Thyroid gland (tissue), 4 donors: ENCODE measurements around the gene TANC2. TPM values are rescaled to one million over a fixed set of nuclear protein-coding genes. Genes with fewer than 3 reads are reported as not detected.
A peak's percentile ranks its signal among the peaks of the same experiment; 100 is the strongest.

Experiments
- DNase-seq, 2 donors: peaks; one replicate each; pipeline ENCODE4 v3.0.0-alpha.2; 2019
- H3K27ac ChIP-seq, 3 donors: fragments of 200-600 bp; sonication (generic); 1 replicate in 2 of 3; 2 replicates in 1 of 3; pipeline ENCODE4 v1.5.1; 2016 to 2019; ENCODE audit warnings: mild to moderate bottlenecking in 1 of 3, moderate library complexity in 1 of 3
- H3K27me3 ChIP-seq: fragments of 200-600 bp; sonication (generic); one replicate; pipeline ENCODE4 v1.5.1; 2019
- H3K36me3 ChIP-seq, 2 donors: fragments of 200-600 bp; sonication (generic); one replicate each; pipeline ENCODE4 v1.5.1; 2016 to 2019
- H3K4me1 ChIP-seq, 2 donors: fragments of 200-600 bp; sonication (generic); one replicate each; pipeline ENCODE4 v1.5.1; 2017 to 2019
- H3K4me3 ChIP-seq, 3 donors: fragments of 200-600 bp; sonication (generic); replicated peaks in 1 of 3; 1 replicate in 2 of 3; 2 replicates in 1 of 3; pipeline ENCODE4 v1.5.1; 2016; ENCODE audit warnings: mild to moderate bottlenecking in 1 of 3
- H3K9me3 ChIP-seq: fragments of 200-600 bp; sonication (generic); one replicate; pipeline ENCODE4 v1.5.1; 2017
- POLR2A ChIP-seq, 2 donors: fragments of 450-650 bp; IDR thresholded peaks; one replicate each; pipeline ENCODE4 v1.6.1; 2017; ENCODE audit warnings: antibody characterized with exemption in 2 of 2, mild to moderate bottlenecking in 2 of 2, moderate library complexity in 1 of 2
- WGBS, 2 donors: methylation state at CpG; one replicate each; pipeline ENCODE4 v1.1.5; 2017; 5-methylcytosine and 5-hydroxymethylcytosine counted together
- intact Hi-C: fragments of 100-400 bp; cut with DNase I; formaldehyde crosslinking; loops from one replicate; pipeline ENCODE4 v1.15.1; 2023
- total RNA-seq, 4 donors: library from RNA; depleted of rRNA; stranded (reverse); fragments of >200 nt; gene quantifications; one replicate each; pipeline ENCODE4 v1.2.3, GENCODE V29; 2016
- TF ChIP-seq, protein P1 (sequence below), 6 experiments: fragments of 200-600 bp in 3 of 6; fragments of 450-650 bp in 3 of 6; sonication (generic) in 3 of 6; IDR thresholded peaks; one replicate each; pipeline ENCODE4 v1.5.1; 2016 to 2019; ENCODE audit warnings: antibody characterized with exemption in 6 of 6, mild to moderate bottlenecking in 2 of 6, inconsistent platforms in 1 of 6, moderate library complexity in 1 of 6

TANC2 gene
- total RNA-seq, result 10 to 100 TPM; 15.2 to 22.2 (median 19.6) TPM

DNA sequence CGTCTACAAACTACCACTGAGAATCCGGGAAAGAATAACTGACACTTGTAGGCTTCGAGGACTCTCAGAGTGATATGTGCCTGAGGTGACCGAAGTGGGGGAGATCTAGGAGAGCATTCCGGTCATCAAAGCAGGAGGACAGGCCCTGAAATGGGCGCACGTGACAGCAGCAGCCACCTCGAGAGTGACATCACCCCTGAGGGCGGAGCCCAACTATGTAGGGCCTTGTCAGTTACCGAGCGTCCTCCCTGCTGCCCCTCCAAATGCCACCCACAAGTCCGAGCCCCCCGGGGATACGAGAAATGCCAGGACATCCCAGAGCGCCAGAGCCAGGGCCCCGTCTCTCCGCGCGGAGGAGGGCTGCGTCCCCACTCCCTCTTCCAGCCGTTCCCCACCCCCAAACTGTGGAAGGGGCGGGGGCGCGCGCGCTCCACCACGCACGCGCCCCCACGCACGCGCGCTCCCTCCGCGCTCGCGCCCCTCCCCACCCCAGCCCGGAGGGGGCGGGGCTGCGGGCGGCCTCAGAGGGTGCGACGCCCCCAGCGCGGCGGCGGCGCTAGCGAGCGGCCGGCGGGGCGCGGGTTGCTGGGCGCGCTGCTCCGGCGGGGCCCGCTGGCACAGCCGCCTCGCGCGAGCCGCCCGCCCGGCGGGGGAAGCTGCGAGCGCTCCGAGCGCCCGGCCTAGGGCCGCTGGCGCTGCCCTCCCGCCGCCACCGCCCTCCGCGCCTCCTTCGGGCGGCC is at the start of gene TANC2:
Gene TANC2 (plus strand): TSS at position 550 of the 740 bp plus-strand sequence. CDS start 43,325 bp downstream, outside the sequence.
- no peaks in the 10 kb centered on the region for H3K27me3 ChIP-seq
- H3K36me3 ChIP-seq, result no peaks in the 10 kb centered on the region
- TF ChIP-seq POLR2A (IDR thresholded peaks at IDR 0.05), result peak in 1 of 2 donors; percentile 69
- TF ChIP-seq, protein P1, sequence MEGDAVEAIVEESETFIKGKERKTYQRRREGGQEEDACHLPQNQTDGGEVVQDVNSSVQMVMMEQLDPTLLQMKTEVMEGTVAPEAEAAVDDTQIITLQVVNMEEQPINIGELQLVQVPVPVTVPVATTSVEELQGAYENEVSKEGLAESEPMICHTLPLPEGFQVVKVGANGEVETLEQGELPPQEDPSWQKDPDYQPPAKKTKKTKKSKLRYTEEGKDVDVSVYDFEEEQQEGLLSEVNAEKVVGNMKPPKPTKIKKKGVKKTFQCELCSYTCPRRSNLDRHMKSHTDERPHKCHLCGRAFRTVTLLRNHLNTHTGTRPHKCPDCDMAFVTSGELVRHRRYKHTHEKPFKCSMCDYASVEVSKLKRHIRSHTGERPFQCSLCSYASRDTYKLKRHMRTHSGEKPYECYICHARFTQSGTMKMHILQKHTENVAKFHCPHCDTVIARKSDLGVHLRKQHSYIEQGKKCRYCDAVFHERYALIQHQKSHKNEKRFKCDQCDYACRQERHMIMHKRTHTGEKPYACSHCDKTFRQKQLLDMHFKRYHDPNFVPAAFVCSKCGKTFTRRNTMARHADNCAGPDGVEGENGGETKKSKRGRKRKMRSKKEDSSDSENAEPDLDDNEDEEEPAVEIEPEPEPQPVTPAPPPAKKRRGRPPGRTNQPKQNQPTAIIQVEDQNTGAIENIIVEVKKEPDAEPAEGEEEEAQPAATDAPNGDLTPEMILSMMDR (IDR thresholded peaks at IDR 0.05), result no peak
- H3K4me3 ChIP-seq, result peak within 1 kb of the TSS; percentile 72 to 80 (median 78)
- peak within 1 kb of the TSS; percentile 67 to 81 (median 80) for H3K27ac ChIP-seq
- intact Hi-C loops, result loop anchor here (5.0 kb wide), 1 partner anchor 264 kb away; no protein-coding TSS in a partner anchor
- no peaks in the 10 kb centered on the region for H3K9me3 ChIP-seq
- WGBS, 2 donors, result 4 to 6% methylated on average over 11 to 12 of the region's 81 CpGs
- peak; percentile 87 to 89 for DNase-seq
- peaks cover 7% of the 10 kb centered on the region in 2 donors for H3K4me1 ChIP-seq

DNA sequence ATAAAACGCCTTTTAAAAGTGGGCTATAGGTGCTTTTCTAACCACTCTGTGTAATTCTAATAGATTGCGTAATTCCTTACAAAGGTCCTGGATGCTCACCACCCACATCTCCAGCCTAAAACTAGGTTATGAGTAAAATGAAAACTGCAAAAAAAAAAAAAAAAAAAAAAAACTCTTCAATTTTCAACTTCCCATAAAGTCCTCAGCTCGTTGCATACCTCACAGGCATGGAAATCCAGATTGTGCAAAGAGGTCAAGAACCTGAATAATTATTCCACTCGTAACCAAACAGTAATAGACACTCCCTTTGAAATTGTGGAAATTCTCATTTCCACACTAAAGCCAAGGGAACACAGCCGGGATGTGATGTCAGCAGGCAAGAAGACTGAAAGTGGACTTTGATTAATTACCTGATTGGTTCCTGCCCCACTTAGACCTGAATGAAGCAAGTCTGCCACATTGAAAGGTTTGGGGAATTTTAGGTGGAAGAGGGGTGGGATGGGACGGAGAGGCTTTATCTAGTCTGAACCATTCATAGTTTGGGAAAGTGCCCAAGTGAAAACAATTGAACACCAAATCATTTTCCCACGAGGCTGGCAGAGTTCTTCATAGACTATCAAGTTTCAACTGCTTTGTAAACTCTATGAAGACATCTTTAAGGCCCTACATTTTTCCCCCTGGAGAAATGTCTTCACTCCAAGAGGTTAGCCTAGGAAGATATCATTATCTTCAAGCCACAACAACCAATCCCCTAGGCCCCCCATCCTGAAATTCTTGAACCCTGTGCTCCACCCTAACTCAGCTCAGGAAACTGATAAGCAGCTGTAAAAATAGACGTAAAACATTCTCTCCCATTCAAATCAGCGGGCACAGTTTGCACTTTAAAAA is 49.1 kb upstream of the TANC2 start:
- Histone ChIP-seq H3K4me1 (no peaks in the 10 kb centered on the region), H3K36me3 (no peaks in the 10 kb centered on the region), H3K27me3 (no peaks in the 10 kb centered on the region), H3K4me3 (no peak overlapping the region), H3K9me3 (no peaks in the 10 kb centered on the region), H3K27ac (no peak overlapping the region)
- intact Hi-C loops, result no loop called here
- TF ChIP-seq, protein P1 (IDR thresholded peaks at IDR 0.05), result no peak
- TF ChIP-seq POLR2A (IDR thresholded peaks at IDR 0.05), result no peak
- WGBS, 2 donors, result 59 to 63% methylated on average over 9 of the region's 9 CpGs
- DNase-seq, result no peak

DNA sequence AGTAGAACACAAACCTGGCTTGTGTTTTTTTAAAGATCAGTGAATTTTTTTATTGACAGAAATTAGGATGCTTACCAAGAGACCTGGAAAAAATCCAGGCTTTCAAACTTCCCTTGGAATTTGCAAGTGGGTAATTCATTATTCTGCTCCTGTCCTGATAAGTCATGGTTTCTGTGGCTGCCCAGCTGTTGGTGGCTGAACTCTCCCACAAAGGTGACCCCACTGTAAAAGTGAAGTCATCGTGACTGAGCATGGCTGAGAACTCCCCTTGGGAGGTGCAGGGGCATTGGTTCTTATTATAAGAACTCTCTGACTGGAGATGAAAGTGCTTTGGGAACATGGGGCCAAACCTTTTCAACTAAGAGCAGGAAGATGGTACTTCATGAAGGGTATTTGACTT is 46.6 kb upstream of the TANC2 start:
- TF ChIP-seq, protein P1 (IDR thresholded peaks at IDR 0.05), result no peak
- no peak for TF ChIP-seq POLR2A (IDR thresholded peaks at IDR 0.05)
- 36 to 53% methylated on average over 1 of the region's 1 CpG for WGBS, 2 donors
- Histone ChIP-seq H3K36me3 (no peaks in the 10 kb centered on the region), H3K9me3 (no peaks in the 10 kb centered on the region), H3K4me1 (no peaks in the 10 kb centered on the region), H3K27ac (no peak overlapping the region), H3K4me3 (no peak overlapping the region), H3K27me3 (no peaks in the 10 kb centered on the region)
- intact Hi-C loops, result no loop called here
- no peak for DNase-seq

DNA sequence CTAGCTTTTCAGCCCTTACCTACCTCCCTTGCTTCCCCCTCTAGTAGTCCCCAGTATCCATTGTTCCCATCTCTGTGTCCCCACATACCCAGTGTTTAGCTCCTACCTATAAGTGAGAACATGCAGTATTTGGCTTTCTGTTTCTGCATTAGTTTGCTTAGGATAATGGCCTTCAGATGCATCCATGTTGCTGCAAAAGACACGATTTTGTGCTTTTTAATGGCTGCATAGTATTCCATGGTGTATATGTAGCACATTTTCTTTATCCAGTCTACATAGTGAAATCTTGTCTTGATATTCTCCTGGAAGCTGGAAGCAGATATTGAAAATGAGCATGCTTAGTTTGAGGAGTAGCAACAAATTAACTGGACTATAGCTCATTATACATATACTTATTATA is 45.7 kb upstream of the TANC2 start:
- TF ChIP-seq, protein P1 (IDR thresholded peaks at IDR 0.05), result no peak
- TF ChIP-seq POLR2A (IDR thresholded peaks at IDR 0.05), result no peak
- H3K9me3 ChIP-seq, result no peaks in the 10 kb centered on the region
- H3K4me1 ChIP-seq, result no peaks in the 10 kb centered on the region
- WGBS, 2 donors, result 84 to 92% methylated on average over 1 of the region's 1 CpG
- intact Hi-C loops, result no loop called here
- no peak for DNase-seq
- no peak overlapping the region for H3K27ac ChIP-seq
- no peaks in the 10 kb centered on the region for H3K36me3 ChIP-seq
- H3K27me3 ChIP-seq, result no peaks in the 10 kb centered on the region
- no peak overlapping the region for H3K4me3 ChIP-seq
